ENCODE measurements around the gene TCERG1L.

The TCERG1L gene

DNA sequence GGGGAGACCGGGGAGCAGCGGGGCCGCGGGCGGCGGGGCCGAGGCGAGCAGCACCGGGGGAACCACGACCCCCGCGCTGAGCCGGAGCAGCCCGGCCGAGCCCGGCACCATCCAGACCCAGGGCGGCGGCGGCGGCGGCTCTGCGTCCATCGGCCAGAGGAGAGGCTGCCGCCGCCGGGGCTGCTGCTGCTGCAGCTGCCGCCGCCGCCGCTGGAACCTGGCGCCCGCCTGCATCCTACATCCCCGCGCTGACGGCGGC lies 190 bp downstream of the TCERG1L start:
- Histone ChIP-seq H3K4me3 (ENCODE audit: insufficient read depth, low read length, poor library complexity, severe bottlenecking) (no peak overlapping the region), H3K27ac (ENCODE audit: low read depth, low read length) (no peak overlapping the region), H4K20me1 (ENCODE audit: low read depth, low read length) (no peaks in the 10 kb centered on the region), H3K9me2 (replicated peaks; ENCODE audit: insufficient read depth, low read length) (no peaks in the 10 kb centered on the region), H3F3A (ENCODE audit: insufficient read depth) (no peaks in the 10 kb centered on the region), H3K9ac (ENCODE audit: low read length) (no peak overlapping the region), H3K4me2 (ENCODE audit: low read depth, low read length, poor library complexity, severe bottlenecking) (no peak overlapping the region), H2AFZ (ENCODE audit: low read depth, low read length, severe bottlenecking) (no peak overlapping the region), H3K9me3 (ENCODE audit: insufficient read depth, low read length) (no peaks in the 10 kb centered on the region), H3K36me3 (ENCODE audit: low read length) (no peaks in the 10 kb centered on the region), H3K79me2 (ENCODE audit: insufficient read depth, low read length) (no peaks in the 10 kb centered on the region), H3K27me3 (ENCODE audit: low read length) (no peaks in the 10 kb centered on the region)
- TF ChIP-seq CTCF (IDR thresholded peaks at IDR 0.05; ENCODE audit: insufficient read depth, low read length, poor library complexity, severe bottlenecking) (no peak), EZH2phosphoT487 (conservative IDR thresholded peaks at IDR 0.05; ENCODE audit: low read length) (no peak)

GRCh38 chr10:131310551-131311401 lies 745 bp downstream of the TCERG1L start:
- Histone ChIP-seq H3K9me2 (replicated peaks; ENCODE audit: insufficient read depth, low read length) (no peaks in the 10 kb centered on the region), H3K27me3 (ENCODE audit: low read length) (no peaks in the 10 kb centered on the region), H4K20me1 (ENCODE audit: low read depth, low read length) (no peaks in the 10 kb centered on the region), H3K9ac (ENCODE audit: low read length) (no peak overlapping the region), H3K9me3 (ENCODE audit: insufficient read depth, low read length) (no peaks in the 10 kb centered on the region), H2AFZ (ENCODE audit: low read depth, low read length, severe bottlenecking) (no peak overlapping the region), H3F3A (ENCODE audit: insufficient read depth) (no peaks in the 10 kb centered on the region), H3K4me2 (ENCODE audit: low read depth, low read length, poor library complexity, severe bottlenecking) (no peak overlapping the region), H3K27ac (ENCODE audit: low read depth, low read length) (no peak overlapping the region), H3K4me3 (ENCODE audit: insufficient read depth, low read length, poor library complexity, severe bottlenecking) (no peak overlapping the region), H3K36me3 (ENCODE audit: low read length) (no peaks in the 10 kb centered on the region), H3K79me2 (ENCODE audit: insufficient read depth, low read length) (no peaks in the 10 kb centered on the region)
- no peak for TF ChIP-seq EZH2phosphoT487 (conservative IDR thresholded peaks at IDR 0.05; ENCODE audit: low read length)
- no peak for TF ChIP-seq CTCF (IDR thresholded peaks at IDR 0.05; ENCODE audit: insufficient read depth, low read length, poor library complexity, severe bottlenecking)

DNA sequence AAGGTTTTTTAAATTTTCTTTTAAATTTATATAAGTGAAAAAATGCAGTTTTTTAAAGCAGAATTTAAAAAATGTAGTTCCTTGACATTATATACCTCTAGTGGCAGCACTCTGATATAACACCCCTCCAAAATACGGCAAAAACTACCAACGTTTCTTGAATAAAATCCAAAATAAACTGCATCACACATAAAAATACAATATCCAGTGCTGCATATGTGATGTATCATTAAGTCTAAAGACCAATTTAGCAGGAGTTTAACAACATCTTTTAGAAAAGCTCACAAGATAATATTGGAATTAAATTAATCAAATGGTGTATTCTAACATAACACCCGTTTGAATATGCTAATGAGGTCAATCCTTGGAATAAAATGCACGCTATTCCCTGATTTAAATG lies 1.4 kb downstream of the TCERG1L start:
- no peak for TF ChIP-seq EZH2phosphoT487 (conservative IDR thresholded peaks at IDR 0.05; ENCODE audit: low read length)
- peak; percentile 15 for TF ChIP-seq CTCF (IDR thresholded peaks at IDR 0.05; ENCODE audit: insufficient read depth, low read length, poor library complexity, severe bottlenecking)
- Histone ChIP-seq H3K79me2 (ENCODE audit: insufficient read depth, low read length) (no peaks in the 10 kb centered on the region), H2AFZ (ENCODE audit: low read depth, low read length, severe bottlenecking) (no peak overlapping the region), H3F3A (ENCODE audit: insufficient read depth) (no peaks in the 10 kb centered on the region), H3K27me3 (ENCODE audit: low read length) (no peaks in the 10 kb centered on the region), H3K9me2 (replicated peaks; ENCODE audit: insufficient read depth, low read length) (no peaks in the 10 kb centered on the region), H3K27ac (ENCODE audit: low read depth, low read length) (no peak overlapping the region), H3K9me3 (ENCODE audit: insufficient read depth, low read length) (no peaks in the 10 kb centered on the region), H3K4me3 (ENCODE audit: insufficient read depth, low read length, poor library complexity, severe bottlenecking) (no peak overlapping the region), H4K20me1 (ENCODE audit: low read depth, low read length) (no peaks in the 10 kb centered on the region), H3K4me2 (ENCODE audit: low read depth, low read length, poor library complexity, severe bottlenecking) (no peak overlapping the region), H3K36me3 (ENCODE audit: low read length) (no peaks in the 10 kb centered on the region), H3K9ac (ENCODE audit: low read length) (no peak overlapping the region)

All from SU-DHL-6 (cell line).